AG20443 (cell line): Measurements from ENCODE around the gene G6PC3.

Experiments used
- DNase-seq: peaks from one replicate; pipeline ENCODE4 v3.0.0; 2012; ENCODE audit warnings: low spot score, mixed read lengths

Gene G6PC3

DNA sequence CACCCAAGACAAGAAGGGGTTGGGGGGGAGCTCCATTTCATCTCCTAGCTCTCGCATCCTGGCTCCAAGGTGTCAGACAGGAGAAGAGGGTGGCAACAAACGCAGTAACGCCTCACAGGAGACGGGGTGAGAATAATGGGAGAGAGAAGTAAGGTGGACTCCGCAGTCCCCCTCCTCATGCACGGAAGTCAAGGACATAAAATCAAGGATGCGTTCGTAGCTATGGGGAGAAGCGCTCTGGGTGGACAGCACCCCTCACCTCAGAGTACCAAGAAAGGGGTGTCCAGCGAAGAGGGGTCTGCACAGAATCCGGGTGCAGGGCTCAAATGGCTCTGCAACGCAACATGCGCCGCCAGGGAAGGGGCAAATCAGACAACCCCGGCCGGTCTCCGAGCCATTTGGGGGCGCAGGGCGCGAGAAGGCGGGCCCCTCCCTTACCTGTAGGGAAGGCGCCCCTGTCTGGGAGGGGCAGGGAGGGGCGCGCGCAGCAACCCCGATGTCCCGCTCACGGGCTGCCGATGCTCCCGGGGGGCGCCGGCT is 52.4 kb downstream of the G6PC3 start:
- no peak for DNase-seq

DNA sequence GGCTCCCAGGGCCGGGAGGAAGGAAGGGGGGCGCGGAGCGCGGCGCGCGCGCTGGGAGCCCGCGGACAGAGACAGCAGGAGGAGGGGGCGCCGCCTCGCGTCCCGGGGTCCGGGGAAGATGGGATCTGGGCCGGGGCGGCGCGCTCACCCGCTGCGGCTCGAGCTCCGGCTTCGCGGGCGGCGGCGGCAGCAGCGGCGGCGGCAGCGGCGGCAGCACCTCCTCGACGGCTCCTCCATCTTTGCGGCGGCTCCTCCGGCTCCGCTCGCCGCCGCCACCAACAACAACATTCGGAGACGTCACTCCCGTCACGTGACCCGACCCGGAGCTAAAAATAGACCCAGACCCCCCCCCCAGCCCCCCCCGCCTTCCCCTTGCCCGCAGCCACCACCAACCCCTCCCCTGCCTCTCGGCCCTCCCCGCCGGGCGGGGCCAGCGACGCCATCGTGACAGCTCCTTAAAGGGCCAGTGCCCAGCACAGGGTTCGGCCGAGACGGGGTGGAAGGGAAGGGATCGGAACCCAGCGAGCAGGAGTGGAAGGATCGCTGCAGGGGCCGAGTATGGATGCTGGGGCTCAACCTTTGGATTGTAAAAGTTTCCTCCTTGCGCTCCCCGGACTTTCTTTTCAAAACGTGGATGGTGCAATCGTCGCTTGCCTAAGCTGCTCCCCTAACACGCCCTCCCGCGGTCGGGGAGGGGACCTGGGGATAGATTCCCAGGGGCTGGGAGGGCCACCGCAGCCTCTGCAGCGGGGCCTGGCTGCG is 53.0 kb downstream of the G6PC3 start, which contains the start of gene HDAC5:
TSS of gene HDAC5 (minus strand) at position 286 of the 762 bp plus-strand sequence. CDS start 6,126 bp downstream, outside the sequence.
- peak; percentile 96 for DNase-seq

DNA sequence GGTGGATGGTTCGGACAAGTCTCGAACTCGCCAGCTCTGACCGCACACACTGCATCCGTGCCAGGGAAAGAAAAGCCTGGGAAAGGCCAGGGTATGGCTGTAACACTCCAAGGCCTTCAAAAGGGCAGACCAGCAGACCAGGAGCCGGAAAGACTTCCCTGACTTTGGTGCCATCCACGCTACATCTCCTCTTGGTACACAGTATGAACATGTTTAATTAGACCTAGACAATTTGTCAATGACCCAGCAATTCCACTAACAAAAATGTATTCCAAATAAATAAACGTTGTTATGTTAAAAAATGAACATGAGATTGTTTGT is 53.5 kb downstream of the G6PC3 start:
- DNase-seq, result no peak
